ENCODE measurements around the gene SYT2.
"Not testable (repeated sequence)": the region's sequence is repeated elsewhere in the genome, so short reads cannot be mapped to it uniquely, and the experiment has no call there.

Gene SYT2

GRCh38 chr1:202593845-202594244 lies 116.4 kb downstream of the SYT2 start:
- DNase-seq (ENCODE audit: low read depth, low spot score), result peak; percentile 73

DNA sequence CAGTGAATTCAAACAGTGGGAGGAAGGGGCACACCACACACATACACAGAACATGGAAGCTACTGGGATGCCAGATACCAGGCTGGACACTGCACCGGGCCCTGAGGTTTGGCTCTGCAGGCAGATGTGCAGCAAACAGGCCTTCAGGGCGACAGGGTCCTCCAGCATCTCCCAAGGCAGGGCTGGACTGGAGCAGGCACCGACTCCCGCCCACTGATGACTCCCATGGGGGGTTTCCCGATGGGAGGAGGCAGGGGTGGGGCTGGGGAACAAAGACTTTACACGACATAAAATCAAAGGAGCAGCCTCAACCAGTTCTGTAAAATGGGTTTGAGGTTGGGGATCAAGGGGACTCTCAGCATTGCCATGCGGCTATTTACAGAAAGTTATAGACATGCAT lies 118.1 kb downstream of the SYT2 start:
- DNase-seq (ENCODE audit: low read depth, low spot score), result no peak

DNA sequence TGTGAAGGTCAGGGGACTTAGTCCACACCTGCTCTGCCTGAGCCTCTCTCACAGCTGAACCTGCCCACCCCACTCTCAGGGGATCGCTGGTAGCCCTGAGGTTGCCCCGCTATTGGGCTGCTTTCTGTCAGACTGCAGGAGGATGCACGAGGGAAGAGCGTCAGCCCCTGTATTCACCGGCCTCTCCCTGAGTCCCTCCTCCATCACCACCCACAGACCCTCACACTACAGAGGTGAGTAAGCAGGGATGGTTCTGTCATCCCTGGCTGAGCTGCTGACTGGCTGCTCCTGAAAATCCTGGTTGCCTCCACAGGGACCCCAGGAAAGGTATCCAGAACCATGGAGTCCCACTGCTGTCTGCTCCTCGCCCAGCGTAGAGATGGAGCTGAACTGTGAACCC lies 118.7 kb downstream of the SYT2 start:
- no peak for DNase-seq (ENCODE audit: low read depth, low spot score)

GRCh38 chr1:202590975-202591411 lies 119.3 kb downstream of the SYT2 start:
- no peak for DNase-seq (ENCODE audit: low read depth, low spot score)

DNA sequence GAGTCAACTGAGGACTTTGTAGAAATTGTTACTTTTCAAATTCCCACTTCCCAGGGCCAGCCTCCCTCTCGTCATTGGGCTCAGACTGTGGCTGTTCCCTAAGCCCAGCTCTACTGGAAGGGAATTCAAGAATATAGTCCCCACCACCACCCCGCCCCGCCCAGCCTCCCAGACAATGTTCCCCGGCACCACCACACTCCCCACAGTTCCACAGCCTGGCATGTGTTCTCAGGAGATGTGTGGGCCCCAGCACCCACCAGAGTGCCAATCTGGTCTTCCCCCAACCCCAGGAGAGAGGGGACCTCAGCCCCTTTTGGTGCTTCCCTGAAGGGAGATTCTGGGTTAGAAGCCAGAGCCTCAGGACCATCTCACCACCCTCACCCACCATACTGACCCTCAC lies 120.1 kb downstream of the SYT2 start:
- no peak for DNase-seq (ENCODE audit: low read depth, low spot score)

GRCh38 chr1:202589190-202589930 lies 120.9 kb downstream of the SYT2 start:
- DNase-seq (ENCODE audit: low read depth, low spot score), result peak; percentile 96

DNA sequence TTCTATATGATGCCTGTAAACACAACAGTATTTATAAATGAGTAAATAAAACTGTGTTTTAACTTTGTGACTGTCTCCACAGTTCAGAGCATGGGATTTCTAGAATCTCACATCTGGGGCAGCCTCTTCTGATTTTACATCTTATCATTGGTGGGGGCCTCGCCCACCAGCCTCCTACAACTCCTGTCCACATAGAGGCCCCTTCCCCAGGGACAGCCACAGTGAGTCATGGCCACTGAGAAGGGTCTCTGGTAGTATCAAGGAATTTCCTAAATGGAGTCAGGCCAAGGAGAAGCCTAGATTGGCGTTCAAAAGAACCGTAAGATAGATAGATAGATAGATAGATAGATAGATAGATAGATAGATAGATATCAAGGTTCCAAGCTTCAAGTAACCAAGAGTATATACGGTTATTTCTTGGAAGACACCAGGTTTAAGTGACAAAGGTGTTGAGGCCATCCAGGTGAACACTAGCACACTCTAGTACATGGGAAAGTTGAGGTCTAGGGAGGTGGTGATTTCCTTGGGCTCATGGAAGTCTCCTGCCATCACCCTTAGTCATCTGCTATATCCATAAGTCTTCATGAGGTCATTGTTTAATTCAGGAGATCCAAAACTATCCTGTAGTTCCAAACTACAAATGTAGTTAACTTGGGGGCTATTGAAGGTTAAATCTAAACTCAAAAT lies 121.6 kb downstream of the SYT2 start:
- no peak for DNase-seq (ENCODE audit: low read depth, low spot score)

DNA sequence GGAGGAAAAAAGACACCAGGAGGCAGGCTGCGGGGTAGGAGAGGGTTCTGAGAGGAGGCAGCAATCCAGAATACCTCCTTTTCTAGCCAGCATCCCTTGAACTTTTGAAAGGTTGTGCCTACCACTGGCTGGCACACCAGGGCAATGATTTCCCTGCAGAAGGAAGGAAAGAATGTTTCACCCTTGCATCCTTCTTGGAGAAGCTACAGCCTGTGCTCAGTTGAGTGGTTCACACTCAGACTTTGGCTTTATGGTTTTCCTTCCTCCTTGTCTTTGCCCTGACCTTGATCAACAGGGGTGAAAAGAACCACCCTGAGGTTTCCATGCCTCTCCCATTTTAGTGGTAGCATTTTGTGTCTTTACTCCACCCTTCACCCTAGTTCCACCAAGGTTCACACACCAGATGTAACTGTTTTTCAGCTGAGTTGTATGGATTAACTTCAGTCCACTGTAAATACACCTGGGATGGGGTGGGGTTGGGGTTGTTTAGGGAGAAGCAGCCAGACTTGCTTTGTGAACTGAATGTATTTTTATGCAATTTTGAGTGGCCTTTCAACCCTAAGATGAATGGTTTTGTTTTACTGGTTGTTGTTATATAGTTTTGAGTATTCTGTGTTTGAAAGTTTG lies 122.3 kb downstream of the SYT2 start:
- DNase-seq (ENCODE audit: low read depth, low spot score), result no peak

DNA sequence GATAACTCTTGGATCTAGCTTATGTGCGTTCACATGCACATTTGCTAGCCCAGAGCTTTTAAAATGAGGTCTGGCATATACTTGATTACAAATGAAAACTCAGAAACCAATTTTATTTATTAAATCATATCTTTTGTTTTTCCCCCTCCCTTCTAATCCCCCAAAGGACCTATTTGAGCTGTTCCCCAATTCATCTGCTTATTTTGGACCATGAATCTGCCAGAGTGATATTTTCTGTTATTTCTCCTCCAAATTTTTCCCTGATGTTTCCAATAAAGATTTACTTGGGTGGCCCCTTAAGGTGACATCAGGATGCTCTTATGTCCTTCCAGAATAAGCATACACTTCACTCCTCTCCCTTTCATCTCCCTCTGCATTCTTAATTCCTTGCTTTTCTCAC lies 123.4 kb downstream of the SYT2 start:
- no peak for DNase-seq (ENCODE audit: low read depth, low spot score)

DNA sequence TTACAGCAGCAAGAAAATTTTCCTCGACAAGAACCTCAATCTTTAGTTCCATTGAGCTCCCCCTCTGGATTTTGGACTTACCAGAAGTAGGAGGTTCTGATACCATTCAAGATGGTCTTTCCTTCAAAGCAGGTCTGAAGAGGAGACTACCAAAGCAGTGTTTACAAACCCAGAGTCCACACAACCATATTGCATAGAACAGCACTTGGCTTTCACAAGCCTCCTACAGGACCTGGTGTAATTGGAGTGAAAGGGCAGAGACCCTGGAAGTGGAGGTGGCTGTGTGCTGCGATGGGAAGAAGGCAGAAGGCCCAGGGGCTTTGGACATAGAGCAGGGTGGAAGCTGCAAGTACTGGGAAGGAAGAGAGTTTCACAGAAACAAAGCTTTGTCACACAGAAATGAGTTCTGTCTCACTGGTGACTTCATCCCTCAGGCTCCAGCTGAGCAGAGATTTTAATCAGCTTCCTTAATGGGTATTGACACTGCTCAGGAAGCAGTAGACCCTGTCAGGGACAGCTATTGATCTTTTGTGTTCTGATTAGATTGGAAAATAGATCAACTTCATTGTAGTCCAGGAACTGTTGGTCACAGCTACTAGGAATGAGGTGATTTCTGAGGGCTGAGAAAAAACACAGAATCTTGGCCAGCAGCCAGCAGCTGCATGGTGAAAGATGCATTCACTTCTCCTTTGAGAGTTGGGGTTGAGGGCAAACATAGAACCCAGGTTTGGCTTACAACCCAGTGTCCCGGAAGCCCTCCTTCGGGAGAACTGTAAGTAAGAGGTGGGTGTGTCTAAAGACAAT lies 124.0 kb downstream of the SYT2 start:
- peak; percentile 77 for DNase-seq (ENCODE audit: low read depth, low spot score)

GRCh38 chr1:202585590-202585933 lies 124.7 kb downstream of the SYT2 start:
- no peak for DNase-seq (ENCODE audit: low read depth, low spot score)

DNA sequence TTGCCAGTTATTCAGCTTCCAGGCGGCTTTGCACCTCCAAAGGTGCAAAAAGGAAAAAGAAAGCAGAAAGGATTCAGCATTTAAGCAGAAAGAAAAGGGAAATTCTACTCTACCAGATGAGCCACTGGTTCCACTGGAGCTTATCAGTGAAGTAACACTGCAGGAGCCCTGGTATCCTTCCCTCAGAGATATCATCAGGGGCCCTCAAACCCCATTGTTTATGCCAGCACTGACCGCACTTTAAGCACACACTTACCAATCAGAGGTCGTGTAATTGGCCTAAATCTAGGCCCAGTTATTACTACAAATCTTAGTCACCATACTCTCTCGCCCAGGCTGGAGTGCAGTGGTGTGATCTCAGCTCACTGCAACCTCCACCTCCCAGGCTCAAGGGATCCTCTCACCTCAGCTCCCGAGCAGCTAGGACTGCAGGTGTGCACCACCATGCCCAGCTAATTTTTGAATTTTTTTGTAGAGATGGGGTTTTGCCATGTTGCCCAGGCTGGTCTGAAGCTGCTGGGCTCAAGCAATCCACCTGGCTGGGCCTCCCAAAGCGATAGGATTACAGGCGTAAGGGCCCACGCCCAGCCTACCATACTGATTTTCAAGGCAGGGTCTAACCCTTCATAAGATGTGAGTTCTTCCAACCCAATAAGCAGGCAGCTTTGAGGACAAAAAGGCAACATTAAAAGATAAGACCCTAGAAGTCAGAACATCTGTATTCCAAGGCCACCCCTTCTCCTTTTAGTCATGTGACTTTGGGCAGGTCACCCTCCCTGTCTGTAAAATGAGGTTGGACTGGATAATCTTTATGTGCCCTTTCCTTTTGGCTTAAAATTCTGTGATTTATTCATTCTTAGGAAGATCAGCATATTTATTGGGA lies 125.3 kb downstream of the SYT2 start:
- DNase-seq (ENCODE audit: low read depth, low spot score), result no peak

GRCh38 chr1:202582350-202582749 lies 127.9 kb downstream of the SYT2 start:
- DNase-seq (ENCODE audit: low read depth, low spot score), result not testable (repeated sequence)

DNA sequence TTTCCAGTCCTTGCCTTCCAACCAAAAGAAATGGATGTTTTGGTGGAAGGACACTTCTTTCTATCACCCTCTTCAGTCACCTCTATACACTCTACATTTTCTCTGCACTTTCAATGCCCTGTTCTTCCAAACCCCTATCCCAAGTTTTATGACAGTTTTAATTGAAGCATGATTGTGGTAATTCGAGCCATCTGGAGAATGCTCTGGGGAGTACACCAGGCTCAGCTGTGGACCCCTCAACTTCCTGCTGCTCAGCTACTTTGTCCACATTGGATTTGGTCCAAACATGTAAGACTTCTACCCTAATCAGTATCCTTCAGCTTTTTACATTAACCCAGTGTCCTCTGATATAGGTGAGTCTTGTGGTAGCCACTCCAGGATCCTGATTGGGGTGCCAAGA lies 129.6 kb downstream of the SYT2 start:
- no peak for DNase-seq (ENCODE audit: low read depth, low spot score)

- DNase-seq (ENCODE audit: low read depth, low spot score), result peak; percentile 90
Observed at GRCh38 chr1:202579806-202580205, 130.4 kb downstream of the SYT2 start.

- DNase-seq (ENCODE audit: low read depth, low spot score), result no peak
Observed at GRCh38 chr1:202578565-202578964, 131.7 kb downstream of the SYT2 start.

- peak; percentile 56 for DNase-seq (ENCODE audit: low read depth, low spot score)
Observed at GRCh38 chr1:202578001-202578504, 132.2 kb downstream of the SYT2 start.

DNA sequence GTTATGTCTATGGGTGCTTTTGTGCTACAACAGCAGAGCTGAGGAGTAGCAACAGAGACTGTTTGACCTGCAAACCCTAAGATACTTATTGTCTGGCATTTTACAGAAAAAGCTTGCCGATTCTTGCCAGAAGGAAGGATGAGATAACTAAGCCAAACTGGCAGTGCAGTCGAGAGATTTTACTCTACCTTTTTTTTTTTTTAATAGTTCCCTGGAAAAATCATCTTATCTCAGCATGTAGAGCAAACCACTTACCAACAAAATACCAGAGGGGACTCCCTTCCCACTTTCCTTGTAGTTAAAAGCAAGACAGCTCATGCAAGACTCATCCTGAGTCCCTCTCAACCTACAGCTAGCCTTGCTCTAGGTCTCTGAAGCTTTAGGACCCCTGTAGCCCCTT lies 132.9 kb downstream of the SYT2 start:
- DNase-seq (ENCODE audit: low read depth, low spot score), result no peak

DNA sequence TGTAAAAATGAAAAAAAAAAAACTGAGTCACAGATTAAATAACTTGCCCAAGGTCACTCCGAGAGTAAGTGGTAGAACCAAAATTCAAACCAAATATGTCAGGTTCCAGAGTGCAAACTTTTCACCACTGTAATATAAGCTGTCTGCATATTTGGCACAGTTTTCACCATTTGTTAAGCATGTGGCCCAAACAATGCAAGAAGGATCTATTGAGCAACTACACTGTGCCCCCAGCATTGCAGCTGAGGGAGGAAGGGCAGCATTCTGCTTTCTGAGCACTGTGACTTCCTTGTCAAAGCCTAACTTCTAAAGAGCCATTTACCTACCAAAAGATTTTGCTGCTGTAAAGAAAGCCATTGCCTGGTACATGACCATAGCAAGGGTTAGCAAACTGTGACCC lies 133.4 kb downstream of the SYT2 start:
- DNase-seq (ENCODE audit: low read depth, low spot score), result peak; percentile 54

DNA sequence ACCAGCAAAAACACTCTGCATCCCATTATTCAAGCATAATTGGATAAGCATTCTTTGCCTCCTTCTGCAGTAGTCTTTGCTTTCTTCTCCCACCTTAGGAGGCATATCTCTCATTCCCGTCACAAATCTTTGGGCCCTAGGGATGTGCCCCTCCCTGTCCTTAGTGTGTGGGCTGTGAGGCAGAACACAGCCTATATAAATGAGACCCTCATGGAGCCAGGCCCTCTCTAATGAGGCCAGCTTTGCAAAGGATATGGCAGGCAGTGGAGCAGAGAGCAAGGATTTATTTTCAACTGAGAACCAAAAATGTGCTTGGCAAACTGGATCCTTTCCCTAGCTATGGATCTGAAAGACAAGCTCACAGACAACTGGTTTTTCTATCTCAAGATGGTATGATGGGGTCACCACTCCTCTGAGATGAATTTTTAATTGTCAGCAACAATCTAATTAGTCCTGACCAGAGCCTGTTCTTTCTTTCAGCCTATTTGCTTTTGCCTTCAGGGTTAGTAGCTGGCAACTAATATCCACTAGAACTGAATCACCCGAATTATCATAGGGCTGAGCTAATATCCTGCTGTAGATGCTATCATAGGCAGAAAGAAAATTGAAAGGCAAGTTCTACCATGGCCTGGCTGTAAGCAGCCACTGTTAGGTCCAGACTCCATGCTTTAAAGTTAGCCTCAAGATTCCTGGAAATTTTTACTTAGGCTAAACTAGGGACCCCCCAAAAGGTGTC lies 134.2 kb downstream of the SYT2 start:
- no peak for DNase-seq (ENCODE audit: low read depth, low spot score)
